Measurements from ENCODE around the gene MPZL1. TPM values are rescaled to one million over a fixed set of nuclear protein-coding genes. Genes with fewer than 3 reads are reported as not detected.
A peak's percentile ranks its signal among the peaks of the same experiment; 100 is the strongest.

Gene MPZL1
- total and polyA plus RNA-seq, 5 donors from 2014 or later, result 3.3 to 10.0 (median 8.4) TPM

DNA sequence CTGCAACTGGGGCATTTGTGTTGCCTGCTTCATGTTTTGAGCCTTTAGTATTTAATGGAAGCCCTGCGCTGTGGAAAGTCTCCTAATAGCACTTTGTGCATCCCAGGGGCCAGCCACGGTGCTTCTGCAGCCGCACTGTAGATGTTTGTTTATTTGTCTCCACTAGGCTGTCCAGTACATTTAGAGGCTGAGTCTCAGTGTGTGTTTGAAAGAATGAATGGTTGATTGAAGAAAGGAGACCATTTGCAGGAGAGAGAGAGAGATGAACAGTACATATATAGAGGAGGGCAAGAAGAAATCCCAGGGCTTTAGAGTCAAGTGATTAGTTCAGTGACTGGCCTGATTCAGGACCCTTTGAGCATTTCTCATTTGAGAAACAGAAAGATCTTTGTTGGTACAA, 33.9 kb downstream of the MPZL1 start:
- no peak for ATAC-seq (ENCODE audit: low read depth in 2 of 2)
- Histone ChIP-seq H3K4me3 (ENCODE audit: low read depth, low read length) (no peak overlapping the region), H3K27me3 (ENCODE audit: control insufficient read depth, insufficient read depth, low read length) (no peaks in the 10 kb centered on the region), H3K4me1 (ENCODE audit: control insufficient read depth, insufficient read depth, low read length, poor library complexity, severe bottlenecking) (no peaks in the 10 kb centered on the region), H3K36me3 (ENCODE audit: control insufficient read depth, insufficient read depth, low read length) (no peaks in the 10 kb centered on the region), H3K9me3 (ENCODE audit: control insufficient read depth in 2 of 2, low read length in 2 of 2) (no peaks in the 10 kb centered on the region), H3K27ac (ENCODE audit: insufficient read depth, low read length, poor library complexity, severe bottlenecking) (no peak overlapping the region)
- DNase-seq, result no peak
- Mint-ChIP-seq H3K36me3 (no peaks in the 10 kb centered on the region), H3K4me3 (no peak overlapping the region), H3K4me1 (peaks cover 0 to 10% (median 6%) of the 10 kb centered on the region in 4 donors), H3K27ac (no peak overlapping the region), H3K9me3 (peaks cover 0 to 2% (median 0%) of the 10 kb centered on the region in 7 donors), H3K27me3 (peaks cover 5% of the 10 kb centered on the region)

DNA sequence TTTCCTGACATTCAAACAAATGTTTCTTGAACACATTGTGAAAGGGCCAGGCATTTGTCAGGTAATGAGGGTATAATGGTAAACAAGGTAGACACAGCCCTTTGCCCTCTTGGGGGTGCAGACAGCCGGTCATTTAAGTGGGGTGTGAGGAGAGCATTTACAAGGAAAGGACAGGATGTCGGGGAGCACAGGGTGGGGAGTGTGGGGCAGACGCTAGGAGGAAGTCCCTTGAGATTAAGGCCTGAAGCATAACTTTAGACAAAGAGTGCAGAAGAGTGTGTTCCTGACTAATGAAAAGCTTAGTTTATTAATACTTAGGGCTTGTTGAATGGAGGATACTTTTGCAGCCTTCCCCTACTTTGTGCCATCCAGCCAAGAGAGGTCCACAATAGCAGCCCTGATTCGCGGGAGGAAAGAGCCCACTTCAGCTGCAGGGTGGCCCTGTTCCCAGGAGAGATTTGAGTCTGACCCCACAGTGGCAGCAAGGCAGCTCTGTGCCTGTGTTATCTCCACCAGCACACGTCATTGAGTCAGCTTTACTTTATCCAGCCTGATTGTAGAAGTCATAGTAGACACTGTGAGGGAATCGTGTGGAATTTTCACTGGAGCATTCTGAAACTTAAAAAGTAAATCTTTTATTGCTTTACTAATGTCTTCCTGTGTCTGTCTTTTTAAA, 35.1 kb downstream of the MPZL1 start:
- Histone ChIP-seq H3K27ac (ENCODE audit: insufficient read depth, low read length, poor library complexity, severe bottlenecking) (no peak overlapping the region), H3K9me3 (ENCODE audit: control insufficient read depth in 2 of 2, low read length in 2 of 2) (no peaks in the 10 kb centered on the region), H3K27me3 (ENCODE audit: control insufficient read depth, insufficient read depth, low read length) (no peaks in the 10 kb centered on the region), H3K4me1 (ENCODE audit: control insufficient read depth, insufficient read depth, low read length, poor library complexity, severe bottlenecking) (peaks cover 3% of the 10 kb centered on the region), H3K36me3 (ENCODE audit: control insufficient read depth, insufficient read depth, low read length) (no peaks in the 10 kb centered on the region), H3K4me3 (ENCODE audit: low read depth, low read length) (no peak overlapping the region)
- DNase-seq (no peak), ATAC-seq (ENCODE audit: low read depth in 2 of 2) (no peak)
- H3K36me3 Mint-ChIP-seq, result no peaks in the 10 kb centered on the region
- peaks cover 2 to 20% (median 9%) of the 10 kb centered on the region in 4 donors for H3K4me1 Mint-ChIP-seq
- H3K4me3 Mint-ChIP-seq, result no peak overlapping the region
- H3K9me3 Mint-ChIP-seq, result peaks cover 0 to 3% (median 0%) of the 10 kb centered on the region in 7 donors
- peak overlapping the region in 2 of 3 donors; percentile 13 to 45 for H3K27ac Mint-ChIP-seq
- H3K27me3 Mint-ChIP-seq, result peaks cover 5% of the 10 kb centered on the region

DNA sequence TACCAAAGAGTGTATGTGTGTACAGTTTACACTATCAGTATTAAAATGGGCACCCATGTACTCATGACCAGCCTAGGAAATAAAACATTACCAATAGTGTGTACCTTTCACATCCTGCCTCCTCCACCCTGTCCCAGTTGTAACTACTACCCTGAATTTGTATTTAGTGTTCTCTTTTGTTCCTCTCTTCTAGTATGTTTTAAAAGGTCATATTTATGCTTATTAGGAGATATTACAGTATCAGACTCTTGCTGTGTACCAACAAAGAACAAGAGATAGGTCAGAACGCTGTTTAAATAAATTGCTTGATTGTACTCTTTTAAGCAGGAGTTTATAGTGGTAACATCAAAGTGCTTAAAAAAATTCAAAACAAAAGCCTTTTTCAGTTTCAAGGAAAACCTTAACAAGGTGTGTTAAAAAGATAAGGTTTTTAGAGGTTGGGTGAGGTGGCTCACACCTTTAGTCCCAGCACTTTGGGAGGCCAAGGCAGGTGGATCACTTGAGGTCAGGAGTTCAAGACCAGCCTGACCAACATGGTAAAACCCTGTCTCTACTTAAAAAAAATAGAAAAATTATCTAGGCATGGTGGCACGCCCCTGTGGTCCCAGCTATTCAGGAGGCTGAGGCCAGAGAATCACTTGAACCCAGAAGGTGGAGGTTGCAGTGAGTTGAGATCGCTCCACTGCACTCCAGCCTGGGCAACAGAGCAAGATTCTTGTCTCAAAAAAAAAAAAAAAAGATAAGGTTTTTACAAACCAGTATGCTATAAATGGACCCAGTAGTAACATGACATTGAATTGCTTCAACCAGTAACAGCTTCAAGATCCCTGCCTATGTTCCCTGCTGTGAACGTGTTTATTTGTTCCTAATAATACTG, 35.9 kb downstream of the MPZL1 start:
- no peak overlapping the region for H3K4me3 Mint-ChIP-seq

DNA sequence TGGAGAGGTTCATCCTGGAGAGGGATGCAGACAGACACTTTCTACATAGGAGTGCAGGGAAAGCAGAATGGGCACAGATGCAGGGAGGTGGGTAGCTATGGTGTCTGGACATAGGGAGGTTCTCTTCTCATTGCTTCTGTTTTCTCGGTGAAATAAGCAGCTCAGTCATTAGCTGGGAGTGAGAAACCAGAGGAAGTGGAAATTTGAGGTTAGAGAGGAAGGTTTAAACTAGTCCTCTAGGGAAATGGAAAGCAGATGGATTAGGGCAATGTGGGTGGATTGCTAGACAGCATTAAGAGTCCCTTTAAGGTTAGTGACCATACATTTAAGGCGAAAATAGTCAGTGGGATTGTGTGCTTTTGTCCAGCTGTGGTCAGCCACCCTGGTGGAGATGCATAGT, 39.6 kb downstream of the MPZL1 start:
- no peak overlapping the region for H3K4me3 ChIP-seq (ENCODE audit: low read depth, low read length)
- peaks cover 7 to 23% (median 11%) of the 10 kb centered on the region in 4 donors for H3K4me1 Mint-ChIP-seq
- peak overlapping the region in 1 of 3 donors; percentile 72 for H3K27ac Mint-ChIP-seq
- peaks cover 0 to 2% (median 0%) of the 10 kb centered on the region in 7 donors for H3K9me3 Mint-ChIP-seq
- no peaks in the 10 kb centered on the region for H3K27me3 Mint-ChIP-seq
- H3K4me3 Mint-ChIP-seq, result no peak overlapping the region
- no peak for DNase-seq
- H3K36me3 Mint-ChIP-seq, result peaks cover 4% of the 10 kb centered on the region
- no peak overlapping the region for H3K27ac ChIP-seq (ENCODE audit: insufficient read depth, low read length, poor library complexity, severe bottlenecking)
- no peaks in the 10 kb centered on the region for H3K9me3 ChIP-seq (ENCODE audit: control insufficient read depth in 2 of 2, low read length in 2 of 2)
- ATAC-seq (ENCODE audit: low read depth in 2 of 2), result no peak
- H3K27me3 ChIP-seq (ENCODE audit: control insufficient read depth, insufficient read depth, low read length), result no peaks in the 10 kb centered on the region
- no peaks in the 10 kb centered on the region for H3K36me3 ChIP-seq (ENCODE audit: control insufficient read depth, insufficient read depth, low read length)
- peaks cover 4% of the 10 kb centered on the region for H3K4me1 ChIP-seq (ENCODE audit: control insufficient read depth, insufficient read depth, low read length, poor library complexity, severe bottlenecking)

More for the DNA sequence above, 35.9 kb downstream of the MPZL1 start:
- no peak overlapping the region for H3K27ac ChIP-seq (ENCODE audit: insufficient read depth, low read length, poor library complexity, severe bottlenecking)
- H3K27me3 ChIP-seq (ENCODE audit: control insufficient read depth, insufficient read depth, low read length), result no peaks in the 10 kb centered on the region
- H3K9me3 Mint-ChIP-seq, result peaks cover 0 to 3% (median 0%) of the 10 kb centered on the region in 7 donors
- peaks cover 7 to 25% (median 12%) of the 10 kb centered on the region in 4 donors for H3K4me1 Mint-ChIP-seq
- DNase-seq (no peak), ATAC-seq (ENCODE audit: low read depth in 2 of 2) (no peak)
- H3K4me1 ChIP-seq (ENCODE audit: control insufficient read depth, insufficient read depth, low read length, poor library complexity, severe bottlenecking), result peaks cover 4% of the 10 kb centered on the region
- H3K27me3 Mint-ChIP-seq, result peaks cover 5% of the 10 kb centered on the region
- H3K27ac Mint-ChIP-seq, result peak overlapping the region in 2 of 3 donors; percentile 13 to 55
- no peak overlapping the region for H3K4me3 ChIP-seq (ENCODE audit: low read depth, low read length)
- H3K9me3 ChIP-seq (ENCODE audit: control insufficient read depth in 2 of 2, low read length in 2 of 2), result no peaks in the 10 kb centered on the region
- no peaks in the 10 kb centered on the region for H3K36me3 Mint-ChIP-seq
- no peaks in the 10 kb centered on the region for H3K36me3 ChIP-seq (ENCODE audit: control insufficient read depth, insufficient read depth, low read length)

DNA sequence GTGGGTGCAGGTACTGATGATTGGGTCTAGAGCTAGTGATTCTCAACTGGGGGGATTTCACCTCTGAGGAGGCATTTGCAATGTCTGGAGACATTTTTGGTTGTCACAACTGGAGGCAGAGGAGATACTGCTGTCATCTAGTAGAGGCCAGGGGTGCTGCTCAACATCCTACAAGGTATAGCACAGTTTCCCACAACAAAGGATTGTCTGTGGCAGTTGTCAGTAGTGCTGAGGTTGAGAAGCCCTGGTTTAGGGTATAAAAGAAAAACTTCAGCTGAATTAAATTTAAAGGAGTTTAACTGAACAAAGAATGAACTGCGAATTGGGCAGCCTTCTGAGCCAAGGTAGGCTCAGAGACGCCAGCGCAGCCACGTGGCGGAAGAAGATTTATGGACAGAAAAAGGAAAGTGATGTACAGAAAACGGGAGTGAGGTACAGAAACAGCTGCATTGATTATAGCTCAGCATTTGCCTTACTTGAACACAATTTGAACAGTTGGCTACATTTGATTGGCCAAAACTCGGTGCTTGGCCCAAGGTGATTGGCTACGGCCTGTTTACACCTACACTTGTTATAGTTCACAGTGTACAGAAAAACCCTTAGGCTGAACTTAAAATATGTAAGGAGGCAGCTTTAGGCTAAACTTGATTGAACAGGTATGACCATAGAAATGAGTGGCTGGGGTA, 40.4 kb downstream of the MPZL1 start:
- peaks cover 0 to 2% (median 0%) of the 10 kb centered on the region in 7 donors for H3K9me3 Mint-ChIP-seq
- DNase-seq (peak in 2 of 3 donors; percentile 25 to 26), ATAC-seq (ENCODE audit: low read depth in 2 of 2) (peak; percentile 71 to 73)
- H3K4me3 Mint-ChIP-seq, result peak overlapping the region in 1 of 4 donors; percentile 12
- peak overlapping the region in 1 of 3 donors; percentile 72 for H3K27ac Mint-ChIP-seq
- H3K4me1 Mint-ChIP-seq, result peaks cover 7 to 20% (median 9%) of the 10 kb centered on the region in 4 donors
- H3K27ac ChIP-seq (ENCODE audit: insufficient read depth, low read length, poor library complexity, severe bottlenecking), result no peak overlapping the region
- no peaks in the 10 kb centered on the region for H3K27me3 Mint-ChIP-seq
- no peaks in the 10 kb centered on the region for H3K27me3 ChIP-seq (ENCODE audit: control insufficient read depth, insufficient read depth, low read length)
- no peak overlapping the region for H3K4me3 ChIP-seq (ENCODE audit: low read depth, low read length)
- H3K36me3 ChIP-seq (ENCODE audit: control insufficient read depth, insufficient read depth, low read length), result no peaks in the 10 kb centered on the region
- no peaks in the 10 kb centered on the region for H3K9me3 ChIP-seq (ENCODE audit: control insufficient read depth in 2 of 2, low read length in 2 of 2)
- H3K4me1 ChIP-seq (ENCODE audit: control insufficient read depth, insufficient read depth, low read length, poor library complexity, severe bottlenecking), result peaks cover 4% of the 10 kb centered on the region
- peaks cover 8% of the 10 kb centered on the region for H3K36me3 Mint-ChIP-seq

DNA sequence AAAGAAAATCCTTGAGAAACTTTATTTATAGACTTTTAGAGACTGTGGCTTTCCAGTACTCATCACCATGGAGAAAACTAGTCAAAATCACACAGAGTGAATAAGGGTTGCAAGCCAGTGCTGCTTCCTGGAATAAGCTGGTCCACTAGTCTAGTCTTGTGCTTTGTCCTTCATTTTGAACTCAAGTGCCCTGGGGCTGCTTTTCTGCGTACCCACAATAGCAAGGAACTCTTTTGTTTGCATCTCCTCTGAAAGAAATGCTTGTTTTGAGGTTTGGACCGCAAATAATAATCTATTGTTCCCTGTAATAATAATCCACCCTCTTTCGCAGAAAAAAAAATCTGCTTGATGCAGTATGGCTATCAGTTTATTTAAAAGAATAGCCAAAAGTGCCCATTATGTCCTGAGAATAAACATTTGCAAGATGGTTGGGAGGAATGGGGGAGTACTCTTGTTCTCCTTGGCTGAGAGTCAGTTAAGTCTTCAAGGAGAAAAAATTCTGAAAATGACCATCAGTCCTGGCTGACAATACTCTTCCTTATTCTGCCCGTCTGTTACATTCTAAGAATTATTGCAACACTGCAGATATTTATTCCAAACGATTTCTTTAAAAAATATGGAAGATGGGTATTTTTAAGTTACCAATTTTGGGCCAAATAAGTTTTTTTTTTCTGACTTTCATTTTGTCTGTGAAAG, 41.9 kb downstream of the MPZL1 start:
- H3K9me3 Mint-ChIP-seq, result peaks cover 0 to 2% (median 0%) of the 10 kb centered on the region in 7 donors
- Histone ChIP-seq H3K9me3 (ENCODE audit: control insufficient read depth in 2 of 2, low read length in 2 of 2) (no peaks in the 10 kb centered on the region), H3K27ac (ENCODE audit: insufficient read depth, low read length, poor library complexity, severe bottlenecking) (no peak overlapping the region), H3K27me3 (ENCODE audit: control insufficient read depth, insufficient read depth, low read length) (no peaks in the 10 kb centered on the region), H3K4me3 (ENCODE audit: low read depth, low read length) (no peak overlapping the region), H3K4me1 (ENCODE audit: control insufficient read depth, insufficient read depth, low read length, poor library complexity, severe bottlenecking) (peaks cover 4% of the 10 kb centered on the region), H3K36me3 (ENCODE audit: control insufficient read depth, insufficient read depth, low read length) (no peaks in the 10 kb centered on the region)
- H3K27me3 Mint-ChIP-seq, result no peaks in the 10 kb centered on the region
- DNase-seq, result no peak
- H3K27ac Mint-ChIP-seq, result no peak overlapping the region
- H3K36me3 Mint-ChIP-seq, result peaks cover 20% of the 10 kb centered on the region
- no peak overlapping the region for H3K4me3 Mint-ChIP-seq
- peaks cover 7 to 17% (median 10%) of the 10 kb centered on the region in 4 donors for H3K4me1 Mint-ChIP-seq
- no peak for ATAC-seq (ENCODE audit: low read depth in 2 of 2)
